ENCODE data around the gene CST7.

CST7 gene

DNA sequence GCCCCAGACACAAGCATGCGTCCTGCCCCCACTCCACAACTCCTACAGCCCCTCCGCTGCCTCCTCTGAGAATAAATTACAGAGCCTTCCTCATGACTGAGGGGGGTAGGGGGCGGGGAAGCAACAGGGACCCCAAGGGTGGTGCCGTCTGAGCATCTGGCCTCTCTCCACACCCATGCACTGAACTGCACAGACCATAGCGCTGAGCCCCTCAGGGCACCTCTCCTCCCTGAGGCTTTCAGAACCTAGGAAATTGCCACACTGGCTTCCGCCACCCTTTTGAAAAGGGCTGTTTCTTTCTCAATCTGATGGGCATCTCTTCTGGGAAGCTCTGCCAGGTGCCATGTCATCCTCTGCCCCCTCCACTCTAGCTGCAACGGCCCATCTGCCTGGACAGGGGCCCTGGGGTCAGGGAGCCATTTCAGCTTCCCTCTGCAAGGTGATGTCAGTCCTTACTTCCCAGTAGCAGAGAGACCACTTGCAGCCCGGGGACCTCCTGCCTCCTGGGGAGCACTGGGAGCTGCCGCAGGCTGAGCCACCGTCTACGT lies 2.5 kb downstream of the CST7 start:
- no peak for DNase-seq

DNA sequence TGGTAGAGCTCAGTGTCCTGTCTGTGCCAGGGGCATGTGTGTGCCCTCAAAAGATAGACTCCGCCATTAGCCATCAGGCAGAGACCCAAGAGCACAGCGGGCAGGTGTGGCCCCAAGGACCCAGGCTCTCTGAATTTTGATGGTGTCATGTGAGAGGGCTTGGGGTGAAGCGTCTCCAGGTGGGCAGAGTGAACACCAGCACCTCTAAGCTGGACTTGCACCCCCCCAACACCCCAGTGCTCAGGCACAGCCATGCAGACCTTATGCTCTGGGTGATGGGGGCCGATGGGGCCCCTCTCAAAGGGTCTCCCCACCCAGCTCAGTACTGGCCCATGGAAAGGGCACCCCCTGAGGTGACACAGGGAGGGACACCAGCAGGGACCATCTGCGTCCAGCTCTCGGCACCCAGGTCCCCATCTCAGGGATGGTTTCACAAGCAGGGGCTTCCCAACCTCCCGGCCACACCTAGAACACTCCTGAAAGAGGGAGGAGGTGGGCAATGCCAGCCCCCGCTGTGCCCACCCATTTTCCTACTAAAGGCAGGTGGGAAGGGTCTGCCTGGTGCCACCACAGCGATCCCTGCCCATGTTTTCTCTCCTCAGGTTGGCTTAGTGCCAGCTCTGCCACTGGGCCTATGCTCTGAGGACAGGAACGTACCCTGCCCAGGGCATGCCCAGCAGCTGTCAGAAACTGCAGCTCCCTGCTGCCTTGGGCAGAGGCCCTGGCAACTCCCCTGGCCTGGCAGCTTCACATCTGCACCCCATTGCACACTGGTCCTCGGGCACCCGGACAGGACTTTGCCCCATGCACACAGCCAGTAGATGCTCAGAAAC lies 3.5 kb downstream of the CST7 start:
- no peak for DNase-seq

DNA sequence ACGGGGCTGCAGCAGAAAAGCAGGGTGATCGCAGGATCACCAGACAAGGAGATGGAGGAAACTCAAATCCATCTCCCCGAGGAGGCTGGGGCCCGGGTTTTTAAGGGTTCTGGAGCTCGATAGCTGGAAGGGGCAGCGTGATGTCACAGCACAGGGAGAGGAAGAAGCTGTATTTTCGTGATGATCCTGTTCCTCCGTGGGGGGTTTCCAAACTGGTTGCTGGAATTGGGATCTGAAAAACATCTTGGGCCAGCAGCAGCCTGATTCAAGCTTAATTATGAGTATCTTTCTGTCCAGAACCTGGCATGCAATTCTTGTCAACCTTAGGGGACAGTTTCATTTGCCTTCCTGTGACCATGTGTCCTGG lies 4.1 kb downstream of the CST7 start:
- no peak for DNase-seq

DNA sequence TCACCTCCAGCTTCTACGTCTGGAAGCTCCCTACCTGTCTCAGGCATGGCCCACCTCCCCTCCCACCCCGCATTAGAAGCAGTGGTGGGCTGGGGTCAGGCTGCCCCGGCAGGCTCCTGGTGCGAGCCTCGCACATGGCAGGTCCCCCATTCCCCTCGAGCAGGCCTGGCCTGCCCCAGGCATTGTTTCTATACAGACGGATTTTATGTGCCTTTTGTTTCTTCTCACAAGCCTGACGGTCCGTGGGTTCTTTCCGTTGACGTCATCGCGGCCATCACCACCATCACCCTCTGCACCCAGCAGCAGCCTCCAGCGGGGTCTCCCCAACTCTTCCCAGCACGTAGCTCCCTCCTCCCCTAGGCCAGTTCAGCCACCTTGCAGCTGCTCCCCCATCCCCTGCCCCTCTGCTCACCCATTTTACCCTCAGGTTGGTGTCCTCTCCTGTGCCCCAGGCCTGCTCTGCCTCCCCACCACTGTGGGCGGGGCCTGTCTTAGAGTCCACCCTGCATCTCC lies 4.6 kb downstream of the CST7 start:
- DNase-seq, result no peak

GRCh38 chr20:24954151-24954550 lies 5.1 kb downstream of the CST7 start:
- DNase-seq, result no peak

- no peak for DNase-seq
Measured at GRCh38 chr20:24954566-24954965, 5.5 kb downstream of the CST7 start.

GRCh38 chr20:24955045-24955444 lies 6.0 kb downstream of the CST7 start:
- DNase-seq, result no peak

GRCh38 chr20:24956001-24956841 lies 7.2 kb downstream of the CST7 start:
- no peak for DNase-seq

DNA sequence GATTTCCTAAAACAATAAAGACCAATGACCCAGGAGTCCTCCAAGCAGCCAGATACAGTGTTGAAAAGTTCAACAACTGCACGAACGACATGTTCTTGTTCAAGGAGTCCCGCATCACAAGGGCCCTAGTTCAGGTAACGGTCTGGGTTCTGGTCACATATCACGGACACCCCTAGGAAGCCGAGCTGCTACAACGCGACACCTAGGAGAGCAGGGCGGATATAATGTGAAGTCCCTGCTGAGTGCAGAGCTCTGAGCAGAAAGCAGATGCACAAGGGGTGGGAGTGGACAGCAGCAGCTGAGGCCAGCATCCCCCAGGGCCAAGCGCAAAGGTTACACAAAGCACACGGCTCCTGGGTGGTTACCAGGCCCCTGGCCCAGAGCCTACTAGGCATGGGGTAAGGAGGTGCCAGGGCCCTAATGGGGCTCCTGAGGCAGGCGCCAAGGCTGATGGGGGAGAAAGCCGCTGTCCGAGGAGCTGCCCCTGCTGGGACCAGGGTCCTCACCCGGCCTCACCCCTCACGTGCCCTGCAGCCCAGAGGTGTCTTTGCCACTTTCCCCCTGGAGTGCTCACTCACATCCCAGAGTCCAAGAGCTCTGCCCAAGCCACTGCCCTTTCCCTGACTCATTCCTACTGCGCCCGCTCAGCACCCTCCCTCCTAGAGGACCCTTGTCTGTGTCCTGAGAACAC lies 8.4 kb downstream of the CST7 start:
- DNase-seq, result no peak

DNA sequence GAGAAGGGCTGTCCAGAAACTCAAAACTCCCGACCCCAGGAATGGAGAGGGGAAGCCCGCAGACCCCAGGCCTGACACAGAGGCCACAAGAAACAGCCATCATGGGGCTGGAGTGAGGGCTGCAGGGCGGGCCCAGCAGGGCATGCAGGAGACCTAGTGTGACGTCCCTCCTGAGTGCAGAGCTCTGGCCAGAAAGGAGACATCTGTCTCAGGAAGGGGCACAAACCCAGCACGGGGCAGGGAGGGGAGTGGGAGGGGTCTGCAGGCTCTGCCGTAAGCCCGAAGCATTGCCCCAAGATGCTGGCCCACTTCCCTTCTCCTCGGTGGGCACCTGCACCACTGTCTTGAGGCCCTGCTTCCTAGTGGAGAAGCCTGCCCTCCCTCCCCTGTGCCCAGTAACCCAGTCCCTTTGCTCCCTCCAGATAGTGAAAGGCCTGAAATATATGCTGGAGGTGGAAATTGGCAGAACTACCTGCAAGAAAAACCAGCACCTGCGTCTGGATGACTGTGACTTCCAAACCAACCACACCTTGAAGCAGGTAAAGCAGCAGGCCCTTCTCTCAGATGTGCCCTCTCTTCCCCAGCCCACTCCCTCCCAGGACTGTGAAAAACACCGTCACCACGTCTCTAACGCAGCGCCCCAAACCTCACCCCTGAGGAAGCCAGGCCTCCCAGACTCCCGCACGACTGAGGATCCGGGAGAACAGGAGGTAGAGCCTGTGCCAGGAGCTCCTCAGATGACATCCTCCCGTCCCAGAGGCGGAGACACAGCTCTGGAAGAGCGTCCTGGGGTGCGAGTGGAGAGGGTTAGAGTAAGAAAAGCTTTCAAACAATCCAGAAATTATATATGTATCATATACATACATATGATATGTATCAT lies 9.7 kb downstream of the CST7 start:
- no peak for DNase-seq

- no peak for DNase-seq
Measured at GRCh38 chr20:24959591-24960301, 10.7 kb downstream of the CST7 start.

GRCh38 chr20:24960302-24960801 lies 11.3 kb downstream of the CST7 start:
- no peak for DNase-seq

- no peak for DNase-seq
Measured at GRCh38 chr20:24960861-24961260, 11.8 kb downstream of the CST7 start.

DNA sequence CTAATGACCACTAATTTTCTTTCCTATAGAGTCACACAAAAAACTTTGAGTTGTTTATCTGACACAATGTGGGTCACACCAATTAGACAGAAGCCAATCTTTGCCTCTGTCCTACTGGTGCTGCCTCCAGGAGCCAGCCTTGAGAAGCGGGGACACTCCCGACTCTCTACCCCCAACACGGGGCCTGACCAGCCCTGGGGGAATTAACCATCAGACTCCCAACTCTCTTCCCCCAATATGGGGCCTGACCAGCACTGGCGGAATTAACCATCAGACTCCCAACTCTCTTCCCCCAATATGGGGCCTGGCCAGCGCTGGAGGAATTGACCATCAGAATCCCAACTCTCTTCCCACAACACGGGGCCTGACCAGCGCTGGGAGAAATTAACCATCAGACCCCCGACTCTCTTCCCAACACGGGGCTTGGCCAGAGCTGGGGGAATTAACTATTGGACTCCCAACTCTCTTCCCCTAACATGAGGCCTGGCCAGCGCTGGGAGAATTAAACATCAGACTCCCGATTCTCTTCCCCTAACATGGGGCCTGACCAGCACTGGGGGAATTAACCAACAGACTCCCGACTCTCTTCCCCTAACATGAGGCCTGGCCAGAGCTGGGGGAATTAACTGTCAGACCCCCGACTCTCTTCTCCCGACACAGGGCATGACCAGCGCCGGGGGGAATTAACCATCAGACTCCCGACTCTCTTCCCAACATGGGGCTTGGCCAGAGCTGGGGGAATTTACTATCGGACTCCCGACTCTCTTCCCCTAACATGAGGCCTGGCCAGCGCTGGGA lies 12.5 kb downstream of the CST7 start:
- DNase-seq, result no peak

DNA sequence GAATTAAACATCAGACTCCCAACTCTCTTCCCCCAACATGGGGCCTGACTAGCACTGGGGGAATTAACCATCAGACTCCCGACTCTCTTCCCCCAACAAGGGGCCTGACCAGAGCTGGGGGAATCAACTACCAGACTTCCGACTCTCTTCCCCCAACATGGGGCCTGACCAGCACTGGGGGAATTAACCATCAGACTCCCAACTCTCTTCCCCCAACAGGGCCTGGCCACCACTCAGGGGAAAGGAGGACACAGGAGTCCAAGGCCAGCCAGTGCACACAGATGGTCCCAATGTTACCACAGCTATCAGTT lies 13.1 kb downstream of the CST7 start:
- DNase-seq, result no peak

- no peak for DNase-seq
Measured at GRCh38 chr20:24962510-24962909, 13.4 kb downstream of the CST7 start.

- DNase-seq, result no peak
Measured at GRCh38 chr20:24963672-24964505, 14.8 kb downstream of the CST7 start.

DNA sequence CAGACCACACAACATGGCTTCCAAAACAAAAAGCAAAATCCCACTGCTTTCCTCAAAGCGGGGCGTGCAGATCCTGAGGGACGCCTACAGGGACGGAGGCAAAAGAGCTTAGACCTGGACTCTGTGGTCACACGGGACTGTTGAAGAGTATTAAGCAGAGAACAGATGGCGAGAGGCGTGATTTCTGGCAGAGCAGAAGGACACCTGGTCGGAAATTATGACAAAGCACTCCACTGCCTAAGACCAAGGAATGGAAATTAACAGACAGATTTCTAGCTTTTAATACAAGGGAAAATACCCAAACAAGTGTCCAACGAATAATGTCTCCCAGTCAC lies 15.4 kb downstream of the CST7 start:
- no peak for DNase-seq

DNA sequence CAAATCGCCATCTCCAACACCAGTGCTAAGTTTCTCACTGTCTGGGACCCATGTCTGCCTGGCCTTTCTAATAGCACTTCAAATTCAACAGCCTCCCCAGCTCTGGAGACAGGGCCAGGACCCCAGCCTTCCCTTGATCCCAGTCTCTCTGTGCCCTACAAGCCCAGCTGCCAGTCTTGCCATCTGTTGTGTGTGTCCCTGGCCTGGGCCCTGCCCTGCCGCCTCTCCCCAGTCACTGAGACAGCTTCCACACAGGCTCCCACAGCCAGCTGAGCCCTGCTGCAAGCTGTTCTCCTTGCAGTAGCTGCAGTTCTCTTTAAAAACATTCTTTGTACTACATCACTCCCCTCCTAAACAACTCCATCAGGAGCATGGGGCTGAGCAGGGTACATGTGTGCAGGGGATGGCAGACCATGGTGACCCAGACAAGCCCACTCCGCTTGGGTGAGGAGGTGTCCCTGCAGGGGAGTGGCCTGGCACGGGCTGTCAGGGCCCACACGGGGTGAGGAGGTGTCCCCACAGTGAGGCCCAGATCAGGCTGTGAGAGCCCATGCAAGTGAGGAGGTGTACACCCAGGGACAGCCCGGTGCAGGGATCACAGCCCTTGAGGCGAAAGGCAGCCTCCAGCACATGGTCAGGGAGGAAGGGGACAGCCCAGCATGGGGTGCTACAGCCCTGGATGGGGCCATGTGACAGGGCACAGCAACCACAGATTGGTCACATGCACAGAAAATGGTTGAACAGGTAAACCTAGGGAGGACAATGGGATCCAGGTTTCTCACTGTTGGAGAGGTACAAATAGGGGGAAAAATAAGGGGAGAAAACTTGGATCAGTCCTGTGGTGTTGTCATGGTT lies 16.2 kb downstream of the CST7 start:
- DNase-seq, result no peak

Data from NCI-H187 treated with DMSO at 0.1 percent for 48 hours (cell line).